ENCODE results near the gene CCDC85B.

CCDC85B gene

DNA sequence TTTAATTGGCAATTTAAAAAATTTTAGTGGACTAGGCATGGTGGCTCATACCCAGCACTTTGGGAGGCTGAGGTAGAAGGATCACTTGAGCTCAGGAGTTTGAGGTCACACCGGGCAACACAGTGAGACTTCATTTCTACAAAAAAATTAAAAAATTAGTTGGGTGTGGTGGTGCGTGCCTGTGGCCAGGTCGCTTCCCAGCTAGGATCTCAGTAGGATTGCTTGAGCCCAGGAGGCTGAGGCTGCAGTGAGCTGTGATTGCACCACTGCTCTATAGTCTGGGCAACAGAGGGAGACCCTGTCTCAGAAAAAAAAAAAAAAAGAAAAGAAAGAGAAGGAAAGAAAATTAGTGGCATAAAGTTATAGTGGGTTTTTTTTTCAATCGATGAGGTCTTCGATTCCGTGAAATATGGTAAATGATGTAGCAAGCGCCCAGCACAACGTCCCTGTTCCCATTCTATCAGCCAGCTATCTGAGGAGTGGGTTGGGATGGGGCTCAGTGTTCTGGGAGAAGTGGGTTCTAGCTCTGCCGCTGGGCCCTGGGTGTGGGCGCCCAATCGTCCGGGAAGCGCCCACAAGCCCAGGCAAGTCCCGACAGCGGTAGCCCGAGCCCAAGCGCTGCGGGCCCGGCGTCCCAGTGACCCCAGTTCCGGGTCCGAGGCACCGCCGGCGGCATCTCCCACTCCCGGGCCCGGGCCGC is 8.3 kb downstream of the CCDC85B start:
- Mint-ChIP-seq H3K4me3 (peak overlapping the region; percentile 88), H3K9me3 (no peaks in the 10 kb centered on the region), H3K27ac (peak overlapping the region; percentile 75), H3K27me3 (peaks cover 3% of the 10 kb centered on the region), H3K36me3 (ENCODE audit: low read depth) (peaks cover 35% of the 10 kb centered on the region), H3K4me1 (peaks cover 55% of the 10 kb centered on the region)
- DNase-seq (no peak), ATAC-seq (no peak)

DNA sequence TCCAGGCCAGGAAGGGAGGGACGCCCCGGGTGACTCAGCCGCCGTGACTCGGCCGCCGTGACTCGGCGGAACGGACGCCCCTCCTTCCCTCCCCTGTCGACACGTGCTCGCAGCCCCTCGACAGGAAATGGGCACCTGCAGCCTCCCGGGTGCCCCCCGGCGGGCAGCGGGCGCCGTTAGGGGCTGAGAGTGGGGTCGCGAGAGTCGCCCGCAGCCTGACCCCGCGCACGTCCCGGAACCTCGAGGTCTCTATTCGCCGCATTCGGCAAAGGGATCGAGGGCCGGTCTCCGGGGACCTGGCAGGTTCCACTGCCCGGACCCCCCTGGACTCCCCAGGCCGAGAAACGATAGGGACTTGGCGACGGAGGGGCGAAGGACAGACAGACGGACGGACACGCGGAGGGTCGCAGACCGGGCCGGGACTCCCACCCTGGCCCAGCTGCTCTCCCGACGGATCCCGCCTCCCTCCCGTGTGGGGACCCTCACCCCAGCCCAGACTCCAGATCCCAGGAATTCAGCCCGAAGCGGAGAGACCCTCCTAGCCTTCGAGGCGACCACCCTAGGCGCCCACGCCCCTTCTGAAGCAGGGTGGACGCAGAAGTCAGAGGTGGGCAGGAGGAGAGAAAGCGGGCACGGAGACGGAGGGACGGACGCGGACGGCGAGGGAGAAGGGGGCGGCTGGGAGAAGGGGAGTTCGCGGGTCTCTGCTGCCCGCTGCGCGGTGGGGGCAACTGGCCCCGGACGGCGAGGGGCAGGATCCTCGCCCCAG is 9.1 kb downstream of the CCDC85B start:
- H3K27ac Mint-ChIP-seq = peak overlapping the region; percentile 82
- peaks cover 31% of the 10 kb centered on the region for H3K36me3 Mint-ChIP-seq (ENCODE audit: low read depth)
- peak; percentile 85 for DNase-seq
- H3K4me1 Mint-ChIP-seq = peaks cover 49% of the 10 kb centered on the region
- peak overlapping the region; percentile 88 for H3K4me3 Mint-ChIP-seq
- H3K27me3 Mint-ChIP-seq = peaks cover 6% of the 10 kb centered on the region
- no peaks in the 10 kb centered on the region for H3K9me3 Mint-ChIP-seq
- ATAC-seq = peak; percentile 48

DNA sequence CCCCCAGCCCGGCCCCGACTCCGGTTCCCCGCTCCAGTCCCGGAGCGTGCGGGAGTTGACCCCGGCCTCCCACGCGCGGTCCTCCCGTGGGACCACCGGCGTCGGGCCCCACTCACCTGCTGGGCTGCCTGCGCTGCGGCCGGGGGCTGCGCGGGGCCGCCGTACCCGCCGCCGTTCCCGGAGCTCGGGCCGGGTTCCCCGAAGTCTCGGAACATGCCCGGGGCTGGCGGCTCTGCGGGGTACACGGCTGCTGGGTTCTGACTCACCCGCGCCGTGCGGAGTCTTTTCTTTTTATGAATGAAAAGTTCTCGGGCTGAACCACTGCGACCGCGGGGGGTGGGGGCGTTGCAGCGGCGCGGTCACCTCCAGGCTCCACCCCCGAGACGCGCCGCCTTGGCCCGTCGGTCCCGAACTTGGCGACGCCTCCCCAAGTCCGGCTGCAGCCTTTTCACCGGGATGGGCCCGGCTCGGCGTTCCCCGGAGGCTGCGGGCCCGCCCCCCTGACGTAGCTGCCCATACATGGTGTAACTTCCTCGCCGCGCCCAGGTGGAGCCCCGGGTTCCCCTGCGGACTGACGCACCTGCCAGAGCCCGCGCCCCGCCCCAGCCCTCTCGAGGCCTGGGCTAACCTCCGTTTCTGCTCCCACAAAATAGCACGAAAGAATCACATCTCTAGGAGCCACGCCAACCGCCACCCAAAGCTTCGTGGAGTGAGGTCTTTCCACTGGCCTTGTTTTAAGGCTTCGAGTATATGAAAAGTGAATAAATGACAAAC is 9.8 kb downstream of the CCDC85B start, which contains the start of gene FOSL1:
Gene FOSL1, minus strand, starts transcription at position 264 of the 774 bp plus-strand sequence. Its CDS starts 49 bp downstream, at position 215.
- H3K4me3 Mint-ChIP-seq = peak within 1 kb of the TSS; percentile 88
- peaks cover 29% of the 10 kb centered on the region for H3K36me3 Mint-ChIP-seq (ENCODE audit: low read depth)
- peaks cover 6% of the 10 kb centered on the region for H3K27me3 Mint-ChIP-seq
- H3K9me3 Mint-ChIP-seq = no peaks in the 10 kb centered on the region
- DNase-seq = peak; percentile 95
- ATAC-seq = peak; percentile 90
- H3K4me1 Mint-ChIP-seq = peaks cover 44% of the 10 kb centered on the region
- H3K27ac Mint-ChIP-seq = peak within 1 kb of the TSS; percentile 82

DNA sequence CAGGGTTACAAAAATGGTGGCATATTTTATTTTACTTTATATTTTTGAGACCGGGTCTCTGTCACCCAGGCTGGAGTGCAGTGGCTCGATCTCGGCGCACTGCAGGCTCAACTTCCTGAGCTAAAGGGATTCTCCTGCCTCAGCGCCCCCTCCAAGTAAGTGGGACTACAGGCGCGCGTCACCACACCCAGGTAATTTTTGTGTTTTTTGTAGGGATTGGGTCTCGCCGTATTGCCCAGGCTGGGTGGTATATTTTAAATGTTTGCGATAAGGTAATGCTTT is 10.4 kb downstream of the CCDC85B start:
- Mint-ChIP-seq H3K27me3 (peaks cover 6% of the 10 kb centered on the region), H3K4me1 (peaks cover 39% of the 10 kb centered on the region), H3K27ac (peak overlapping the region; percentile 73), H3K4me3 (peak overlapping the region; percentile 51), H3K36me3 (ENCODE audit: low read depth) (peaks cover 23% of the 10 kb centered on the region), H3K9me3 (no peaks in the 10 kb centered on the region)
- ATAC-seq (no peak), DNase-seq (no peak)

DNA sequence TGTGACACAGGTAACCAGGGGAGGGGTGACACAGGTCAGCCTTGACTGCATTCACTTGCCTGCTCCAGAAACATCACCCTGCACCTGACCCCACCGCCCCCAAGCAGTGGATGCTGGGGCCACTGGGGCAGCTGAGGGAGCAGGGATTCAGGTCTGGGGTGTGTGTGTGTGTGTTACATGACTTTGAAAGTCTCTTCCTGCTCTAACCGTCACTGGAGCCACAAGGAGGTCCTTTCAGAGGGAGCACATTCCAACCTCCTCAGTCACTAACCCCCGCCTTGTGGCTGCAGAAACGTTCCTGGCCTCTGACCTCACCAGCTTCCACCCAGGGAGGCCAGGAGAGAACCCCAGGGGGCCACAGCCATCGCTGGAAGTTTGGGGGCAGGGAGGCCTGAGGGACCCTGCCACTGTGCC is 12.6 kb downstream of the CCDC85B start:
- H3K27ac Mint-ChIP-seq = no peak overlapping the region
- H3K36me3 Mint-ChIP-seq (ENCODE audit: low read depth) = peaks cover 7% of the 10 kb centered on the region
- H3K27me3 Mint-ChIP-seq = peaks cover 8% of the 10 kb centered on the region
- no peaks in the 10 kb centered on the region for H3K9me3 Mint-ChIP-seq
- H3K4me3 Mint-ChIP-seq = no peak overlapping the region
- ATAC-seq (no peak), DNase-seq (no peak)
- H3K4me1 Mint-ChIP-seq = peaks cover 20% of the 10 kb centered on the region

DNA sequence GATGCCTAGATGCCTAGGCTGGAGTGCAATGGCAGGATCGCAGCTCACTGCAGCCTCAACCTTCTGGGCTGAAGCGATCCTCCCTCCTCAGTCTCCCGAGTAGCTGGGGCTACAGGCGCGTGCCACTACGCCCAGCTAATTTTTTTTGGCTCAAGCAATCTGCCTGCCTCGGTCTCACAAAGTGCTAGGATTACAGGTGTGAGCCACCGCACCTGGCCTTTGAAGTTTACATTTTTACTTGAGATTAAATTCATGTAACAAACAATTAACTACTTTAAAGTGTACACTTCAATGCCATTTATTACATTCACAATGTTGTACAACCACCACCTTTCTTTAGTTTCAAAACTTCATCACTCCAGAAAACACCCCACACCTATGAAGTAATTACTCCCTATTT is 13.2 kb downstream of the CCDC85B start:
- Mint-ChIP-seq H3K9me3 (no peaks in the 10 kb centered on the region), H3K4me1 (peaks cover 14% of the 10 kb centered on the region), H3K27me3 (peaks cover 8% of the 10 kb centered on the region), H3K27ac (no peak overlapping the region), H3K36me3 (ENCODE audit: low read depth) (peaks cover 3% of the 10 kb centered on the region), H3K4me3 (no peak overlapping the region)
- DNase-seq (no peak), ATAC-seq (no peak)

DNA sequence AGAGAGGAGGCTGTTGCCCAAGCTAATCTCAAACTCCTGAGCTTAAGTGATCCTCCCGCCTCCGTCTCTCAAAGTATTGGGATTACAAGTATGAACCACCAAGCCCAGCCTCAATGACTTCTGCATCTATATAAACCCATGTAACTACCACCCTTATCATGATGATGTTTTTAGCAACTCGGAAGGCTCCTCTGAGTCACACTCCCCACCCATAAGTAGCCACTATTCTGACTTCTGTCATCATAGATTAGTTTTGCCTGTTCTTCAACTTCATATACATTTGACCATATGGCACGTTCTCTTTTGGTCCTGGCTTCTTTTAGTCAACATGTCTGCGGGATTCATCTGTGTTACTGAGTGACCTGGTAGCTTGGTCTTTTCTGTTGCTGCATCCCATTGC is 16.1 kb downstream of the CCDC85B start:
- ATAC-seq = peak; percentile 39
- H3K9me3 Mint-ChIP-seq = no peaks in the 10 kb centered on the region
- DNase-seq = no peak
- no peak overlapping the region for H3K27ac Mint-ChIP-seq
- no peaks in the 10 kb centered on the region for H3K36me3 Mint-ChIP-seq (ENCODE audit: low read depth)
- H3K4me3 Mint-ChIP-seq = no peak overlapping the region
- H3K27me3 Mint-ChIP-seq = peaks cover 6% of the 10 kb centered on the region
- H3K4me1 Mint-ChIP-seq = peaks cover 14% of the 10 kb centered on the region

DNA sequence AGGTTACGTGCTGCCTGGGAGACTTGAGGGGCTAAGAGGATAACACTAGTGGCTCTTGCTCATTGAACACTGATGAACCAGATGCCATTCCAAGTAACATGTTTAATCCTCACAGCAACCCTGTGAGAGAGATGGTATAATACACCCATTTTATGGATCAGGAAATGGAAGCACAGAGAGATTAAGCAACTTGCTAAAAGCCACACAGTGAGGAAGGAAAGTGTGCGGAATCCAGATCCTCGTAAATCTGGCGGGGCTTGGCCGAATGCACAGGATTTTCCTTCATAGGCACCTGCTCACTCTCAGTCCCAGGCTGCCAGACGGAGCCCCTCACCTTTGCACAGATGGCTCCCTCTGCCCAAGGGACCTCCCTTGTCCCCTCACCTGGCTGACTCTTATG is 17.4 kb downstream of the CCDC85B start:
- H3K27me3 Mint-ChIP-seq = peaks cover 6% of the 10 kb centered on the region

DNA sequence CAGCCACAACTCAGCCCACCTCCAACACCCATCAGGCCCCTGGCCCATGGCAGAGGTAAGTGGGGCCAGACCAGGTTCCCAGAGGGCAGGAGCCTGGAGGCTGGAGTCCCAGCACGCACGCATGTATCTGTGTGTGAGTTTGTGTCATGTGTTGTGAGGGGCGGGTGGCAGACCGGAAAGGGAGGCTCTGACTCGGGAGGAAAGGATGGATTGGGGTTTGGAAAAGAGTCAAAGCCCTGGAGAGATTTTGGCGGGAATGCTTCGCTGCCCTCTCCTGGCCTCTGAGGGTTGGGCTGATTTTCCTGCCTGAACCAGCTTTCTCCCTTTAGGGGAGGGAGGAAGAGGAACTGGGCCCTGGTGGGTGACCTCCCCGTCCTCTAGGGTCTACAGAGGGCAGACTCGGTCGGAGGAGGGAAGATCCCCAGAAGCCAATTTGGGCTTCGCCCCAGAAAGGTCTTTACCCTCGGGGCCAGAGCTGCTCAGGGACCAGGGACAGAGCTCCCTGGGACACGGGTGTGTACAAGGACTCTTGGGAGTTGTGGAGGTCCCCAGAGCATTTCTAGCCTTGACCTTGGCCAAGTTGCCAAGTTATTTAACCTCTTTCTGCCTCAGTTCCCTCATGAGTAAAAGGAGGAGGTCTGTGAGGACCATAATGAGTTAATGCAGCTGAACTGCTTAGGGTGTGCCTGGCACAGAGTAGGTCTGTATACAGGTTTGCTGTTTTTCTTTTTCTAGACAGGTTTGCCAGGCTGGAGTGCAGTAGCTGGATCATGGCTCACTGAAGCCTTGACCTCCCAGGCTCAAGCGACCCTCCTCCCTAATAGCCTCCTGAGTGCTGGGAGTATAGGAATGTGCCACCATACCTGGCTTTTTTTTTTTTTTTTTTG is 21.5 kb downstream of the CCDC85B start:
- ATAC-seq = no peak
- H3K27ac Mint-ChIP-seq = peak overlapping the region; percentile 54
- H3K36me3 Mint-ChIP-seq (ENCODE audit: low read depth) = no peaks in the 10 kb centered on the region
- no peaks in the 10 kb centered on the region for H3K27me3 Mint-ChIP-seq
- H3K9me3 Mint-ChIP-seq = no peaks in the 10 kb centered on the region
- H3K4me1 Mint-ChIP-seq = peaks cover 37% of the 10 kb centered on the region
- no peak overlapping the region for H3K4me3 Mint-ChIP-seq
- no peak for DNase-seq

More for the DNA sequence above, 17.4 kb downstream of the CCDC85B start:
- H3K4me3 Mint-ChIP-seq = no peak overlapping the region
- DNase-seq = no peak
- no peak overlapping the region for H3K27ac Mint-ChIP-seq
- no peaks in the 10 kb centered on the region for H3K36me3 Mint-ChIP-seq (ENCODE audit: low read depth)
- peaks cover 12% of the 10 kb centered on the region for H3K4me1 Mint-ChIP-seq
- H3K9me3 Mint-ChIP-seq = no peaks in the 10 kb centered on the region
- no peak for ATAC-seq

DNA sequence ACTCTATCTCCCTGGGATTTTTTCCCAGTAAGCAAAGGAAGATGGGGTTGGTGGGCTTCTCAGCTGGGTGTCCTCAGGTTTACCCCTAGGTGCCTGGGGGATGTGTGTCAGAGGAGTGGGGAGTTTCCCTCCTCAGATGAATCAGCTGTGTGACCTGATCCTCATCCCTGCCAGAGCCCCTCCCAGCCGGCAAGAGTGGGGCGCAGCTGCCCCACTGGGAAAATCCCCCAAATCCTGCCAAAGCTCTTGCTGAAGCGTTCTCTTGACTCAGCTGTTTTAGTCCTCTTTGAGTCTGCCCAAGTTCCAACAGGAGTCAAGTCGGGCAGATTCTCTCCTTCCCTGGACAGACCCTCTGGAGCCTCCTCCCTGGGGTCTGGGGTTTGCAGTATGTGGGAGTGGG is 22.4 kb downstream of the CCDC85B start:
- no peaks in the 10 kb centered on the region for H3K27me3 Mint-ChIP-seq
- H3K9me3 Mint-ChIP-seq = no peaks in the 10 kb centered on the region
- no peak overlapping the region for H3K27ac Mint-ChIP-seq
- ATAC-seq (peak; percentile 56), DNase-seq (no peak)
- no peak overlapping the region for H3K4me3 Mint-ChIP-seq
- peaks cover 41% of the 10 kb centered on the region for H3K4me1 Mint-ChIP-seq
- no peaks in the 10 kb centered on the region for H3K36me3 Mint-ChIP-seq (ENCODE audit: low read depth)

DNA sequence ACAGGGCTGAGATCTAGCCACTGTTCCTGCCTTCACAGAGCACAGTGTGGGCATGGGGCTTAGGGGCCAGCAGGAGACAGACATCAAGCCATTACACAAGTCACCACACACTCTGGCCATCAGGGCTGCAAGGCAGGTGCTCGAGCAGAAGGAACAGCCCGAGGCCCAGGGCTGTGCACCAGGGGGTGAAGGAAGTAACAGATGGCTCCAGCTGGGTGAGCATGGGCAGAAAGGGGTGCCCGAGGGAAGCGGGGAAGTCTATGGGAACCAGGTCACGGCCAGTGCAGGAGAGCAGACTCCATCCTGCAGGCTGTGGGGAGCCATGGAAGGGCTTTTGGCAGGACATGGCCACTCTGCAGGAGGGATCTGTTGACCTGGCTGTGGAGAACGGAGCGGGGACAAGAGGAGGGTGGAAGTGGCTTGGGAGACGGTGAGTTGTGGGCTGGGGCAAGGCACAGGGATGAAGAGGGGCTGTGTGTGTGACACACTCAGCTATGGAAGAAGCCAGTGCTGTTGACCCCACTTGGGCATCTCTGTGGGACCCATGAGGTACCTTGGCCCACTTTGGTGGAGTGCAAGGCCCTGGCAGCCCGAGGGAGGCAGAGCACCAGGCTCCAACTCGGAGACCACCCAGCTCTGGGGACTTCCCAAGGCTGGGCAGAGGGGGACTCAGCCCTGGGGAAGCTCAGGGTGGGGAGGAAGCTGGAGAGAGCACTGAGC is 24.8 kb downstream of the CCDC85B start:
- Mint-ChIP-seq H3K4me1 (peaks cover 41% of the 10 kb centered on the region), H3K27ac (no peak overlapping the region), H3K27me3 (no peaks in the 10 kb centered on the region), H3K36me3 (ENCODE audit: low read depth) (no peaks in the 10 kb centered on the region), H3K9me3 (no peaks in the 10 kb centered on the region), H3K4me3 (no peak overlapping the region)
- no peak for ATAC-seq
- DNase-seq = no peak

DNA sequence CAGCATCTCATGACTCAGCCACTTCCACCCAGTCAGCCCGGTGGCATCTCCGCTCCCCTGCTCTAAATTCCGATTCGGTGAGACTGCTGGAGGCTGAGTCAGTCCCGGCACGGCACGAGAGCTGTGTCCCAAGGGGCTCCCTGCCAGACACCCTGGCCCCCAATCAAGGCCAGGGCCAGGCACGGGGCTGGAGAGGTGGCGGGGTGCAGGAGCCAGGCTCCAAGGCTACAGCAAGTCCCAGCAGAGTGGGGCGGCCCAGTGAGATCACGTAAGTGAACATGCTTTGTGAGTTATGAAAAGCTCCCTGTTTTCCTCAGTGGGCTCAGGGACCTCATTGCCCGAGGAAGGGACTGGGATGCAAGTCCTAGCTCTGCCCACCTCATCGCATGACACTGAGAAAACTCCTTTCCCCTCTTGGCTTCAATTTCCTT is 25.4 kb downstream of the CCDC85B start:
- Mint-ChIP-seq H3K36me3 (ENCODE audit: low read depth) (no peaks in the 10 kb centered on the region), H3K9me3 (no peaks in the 10 kb centered on the region), H3K27ac (no peak overlapping the region), H3K4me1 (peaks cover 47% of the 10 kb centered on the region), H3K27me3 (no peaks in the 10 kb centered on the region), H3K4me3 (no peak overlapping the region)
- ATAC-seq (no peak), DNase-seq (no peak)

DNA sequence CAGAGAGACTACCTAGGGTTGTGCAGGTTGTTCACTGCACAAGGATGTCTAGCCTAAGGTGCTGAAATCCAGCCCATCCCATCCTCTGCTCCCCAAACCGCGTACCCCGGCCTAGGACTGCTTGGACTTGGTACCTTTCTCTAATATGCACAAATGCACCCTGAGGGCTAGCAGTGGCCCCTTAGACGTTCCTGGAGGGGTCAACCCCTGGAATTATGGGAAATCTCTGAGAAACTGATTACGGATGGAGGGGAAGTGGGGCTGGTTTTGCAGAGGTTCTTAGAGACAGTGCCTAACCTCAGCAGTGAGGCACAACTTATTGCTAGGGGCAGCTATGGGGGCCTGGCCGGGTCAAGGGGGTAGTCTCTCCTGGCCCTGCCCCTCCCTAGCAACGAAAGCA is 25.9 kb downstream of the CCDC85B start:
- Mint-ChIP-seq H3K9me3 (no peaks in the 10 kb centered on the region), H3K27me3 (no peaks in the 10 kb centered on the region), H3K27ac (no peak overlapping the region), H3K36me3 (ENCODE audit: low read depth) (no peaks in the 10 kb centered on the region), H3K4me1 (peaks cover 48% of the 10 kb centered on the region), H3K4me3 (no peak overlapping the region)
- no peak for ATAC-seq
- DNase-seq = no peak
